ENCODE measurements around the gene PPP2R5E.
A peak's percentile ranks its signal among the peaks of the same experiment; 100 is the strongest.
"Not testable (repeated sequence)": the region's sequence is repeated elsewhere in the genome, so short reads cannot be mapped to it uniquely, and the experiment has no call there.

Gene PPP2R5E

DNA sequence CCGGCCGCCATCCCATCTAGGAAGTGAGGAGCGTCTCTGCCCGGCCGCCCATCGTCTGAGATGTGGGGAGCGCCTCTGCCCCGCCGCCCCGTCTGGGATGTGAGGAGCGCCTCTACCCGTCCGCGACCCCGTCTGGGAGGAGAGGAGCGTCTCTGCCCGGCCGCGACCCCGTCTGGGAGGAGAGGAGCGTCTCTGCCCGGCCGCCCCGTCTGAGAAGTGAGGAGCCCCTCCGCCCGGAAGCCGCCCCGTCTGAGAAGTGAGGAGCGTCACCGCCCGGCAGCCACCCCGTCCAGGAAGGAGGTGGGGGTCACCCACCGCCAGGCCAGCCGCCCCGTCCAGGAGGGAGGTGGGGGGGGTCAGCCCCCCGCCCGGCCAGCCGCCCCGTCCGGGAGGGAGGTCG lies 20.7 kb downstream of the PPP2R5E start:
- not testable (repeated sequence) for DNase-seq (ENCODE audit: low read depth in 2 of 2)

- no peak for DNase-seq (ENCODE audit: low read depth in 2 of 2)
These were observed 25.8 kb downstream of the PPP2R5E start for GRCh38 chr14:63517354-63517753.

- DNase-seq (ENCODE audit: low read depth in 2 of 2): no peak
These were observed 27.9 kb downstream of the PPP2R5E start for GRCh38 chr14:63515240-63515639.

- DNase-seq (ENCODE audit: low read depth in 2 of 2): no peak
These were observed 29.4 kb downstream of the PPP2R5E start for GRCh38 chr14:63513756-63514155.

- no peak for DNase-seq (ENCODE audit: low read depth in 2 of 2)
These were observed 30.3 kb downstream of the PPP2R5E start for GRCh38 chr14:63512861-63513260.

GRCh38 chr14:63510538-63510937 lies 32.6 kb downstream of the PPP2R5E start:
- no peak for DNase-seq (ENCODE audit: low read depth in 2 of 2)

GRCh38 chr14:63508033-63508432 lies 35.1 kb downstream of the PPP2R5E start:
- no peak for DNase-seq (ENCODE audit: low read depth in 2 of 2)

GRCh38 chr14:63504648-63505047 lies 38.5 kb downstream of the PPP2R5E start:
- DNase-seq (ENCODE audit: low read depth in 2 of 2): no peak

DNA sequence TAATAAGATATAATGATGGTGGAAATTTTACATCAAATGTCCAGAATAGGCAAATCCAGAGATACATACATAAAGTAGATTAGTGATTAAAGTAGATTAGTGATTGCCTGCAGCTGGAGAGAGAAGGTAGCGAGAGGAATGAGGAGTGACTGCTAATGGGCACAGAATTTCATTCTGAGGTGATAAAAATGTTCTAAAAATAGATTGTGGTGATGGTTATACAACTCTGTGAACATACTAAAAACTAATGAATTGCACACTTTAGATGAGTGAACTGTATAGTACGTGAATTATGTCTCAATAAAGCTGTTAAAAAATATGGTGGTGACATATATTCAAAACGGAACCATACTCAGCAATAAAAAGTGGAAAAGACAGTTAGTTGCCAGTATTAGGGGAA lies 41.7 kb downstream of the PPP2R5E start:
- DNase-seq (ENCODE audit: low read depth in 2 of 2): peak; percentile 28 to 34

- no peak for DNase-seq (ENCODE audit: low read depth in 2 of 2)
These were observed 43.4 kb downstream of the PPP2R5E start for GRCh38 chr14:63499701-63500250.

GRCh38 chr14:63496837-63497400 lies 46.3 kb downstream of the PPP2R5E start:
- DNase-seq (ENCODE audit: low read depth in 2 of 2): no peak

DNA sequence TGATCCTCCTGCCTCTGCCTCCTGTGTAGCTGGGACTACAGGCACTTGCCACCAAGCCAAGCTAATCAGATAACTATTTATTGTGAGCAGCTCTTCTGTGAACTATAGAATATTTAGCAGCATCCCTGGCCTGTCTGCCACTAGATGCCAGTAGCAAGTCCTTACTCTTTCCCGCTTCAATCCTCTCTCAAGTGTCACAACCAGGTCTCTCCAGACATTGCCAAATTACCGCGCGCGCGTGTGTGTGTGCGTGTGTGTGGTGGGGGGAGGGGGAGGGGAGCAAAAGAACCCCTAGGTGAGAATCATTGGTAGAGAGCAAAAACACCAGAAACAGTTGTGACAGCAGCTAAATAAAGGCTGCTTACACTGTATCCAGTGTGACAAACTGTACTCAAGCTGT lies 49.9 kb downstream of the PPP2R5E start:
- DNase-seq (ENCODE audit: low read depth in 2 of 2): no peak

DNA sequence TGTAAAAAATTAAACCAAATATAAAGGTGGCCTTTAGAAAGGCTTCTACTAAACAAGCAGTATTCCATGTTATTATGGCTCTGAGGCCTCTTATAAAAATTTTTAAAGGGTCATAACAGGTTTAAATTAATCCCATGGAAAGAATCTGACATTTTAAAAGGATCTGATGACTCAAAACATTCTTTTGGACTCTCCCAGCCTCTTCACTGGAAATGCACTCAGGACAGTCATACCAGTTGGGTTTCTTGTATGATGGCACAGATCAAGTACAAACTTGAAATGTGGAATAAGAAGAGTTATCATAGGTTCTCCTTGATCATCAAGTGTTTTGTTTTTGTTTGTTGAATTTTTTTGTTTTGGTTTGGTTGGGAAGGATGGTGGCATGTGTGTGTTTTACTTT lies 50.8 kb downstream of the PPP2R5E start:
- DNase-seq (ENCODE audit: low read depth in 2 of 2): peak in 1 of 2 experiments; percentile 49

- no peak for DNase-seq (ENCODE audit: low read depth in 2 of 2)
These were observed 55.5 kb downstream of the PPP2R5E start for GRCh38 chr14:63487724-63488123.

DNA sequence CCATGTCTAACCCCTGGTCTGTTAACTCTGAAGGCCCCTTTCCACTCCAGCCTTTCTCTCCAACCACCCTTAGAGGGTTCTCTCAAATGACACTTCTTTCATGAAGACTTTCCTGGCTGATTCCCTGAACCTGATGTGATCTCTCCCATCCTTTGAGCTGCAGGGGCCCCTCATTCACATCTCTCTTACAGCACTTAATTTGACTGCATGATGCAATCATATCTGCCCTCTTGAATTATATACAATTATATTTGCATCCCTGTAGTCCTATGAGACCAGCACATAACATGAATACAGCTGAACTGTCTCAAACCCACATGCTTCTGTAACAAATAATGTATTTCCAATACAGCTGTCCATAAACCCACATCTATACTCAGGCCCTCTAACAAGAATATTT lies 56.4 kb downstream of the PPP2R5E start:
- no peak for DNase-seq (ENCODE audit: low read depth in 2 of 2)

- DNase-seq (ENCODE audit: low read depth in 2 of 2): no peak
These were observed 59.9 kb downstream of the PPP2R5E start for GRCh38 chr14:63483315-63483714.

DNA sequence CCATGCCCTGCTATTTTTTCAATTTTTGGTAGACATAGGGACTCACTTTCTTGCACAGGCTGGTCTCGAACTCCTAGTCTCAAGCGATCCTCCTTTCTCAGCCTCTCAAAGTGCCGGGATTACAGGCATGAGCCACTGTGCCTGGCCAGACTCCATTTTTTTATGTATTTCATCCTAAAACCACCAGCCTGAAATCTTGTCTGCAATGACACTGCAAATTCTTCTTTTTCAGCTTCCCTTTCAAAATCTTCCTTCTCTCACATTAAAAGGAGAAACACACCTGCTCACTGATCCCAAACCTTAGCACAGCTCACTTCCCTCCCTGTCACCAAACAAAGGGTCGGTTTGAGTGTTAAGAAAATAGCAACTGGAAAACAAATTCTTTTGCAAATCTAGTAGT lies 62.6 kb downstream of the PPP2R5E start:
- DNase-seq (ENCODE audit: low read depth in 2 of 2): no peak

DNA sequence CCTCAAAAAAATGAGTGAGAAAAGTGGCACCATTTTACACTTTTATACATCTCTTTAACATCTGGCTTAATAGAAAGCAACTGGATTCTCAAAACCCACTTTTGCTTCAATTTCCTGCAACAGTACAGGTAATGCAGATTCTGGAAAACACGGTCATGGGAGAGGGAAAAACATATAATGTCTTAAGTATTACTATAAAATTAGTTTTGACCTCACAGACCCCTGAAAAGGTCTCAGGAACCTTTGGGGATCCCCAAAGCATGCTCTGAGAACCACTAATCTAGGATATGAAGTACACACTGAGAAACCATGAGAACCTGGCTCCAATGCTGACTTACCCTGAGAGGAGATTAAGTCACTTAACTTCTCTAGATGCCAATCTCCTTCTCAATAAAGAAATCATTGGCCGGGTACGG lies 64.7 kb downstream of the PPP2R5E start:
- no peak for DNase-seq (ENCODE audit: low read depth in 2 of 2)

GRCh38 chr14:63478010-63478409 lies 65.2 kb downstream of the PPP2R5E start:
- no peak for DNase-seq (ENCODE audit: low read depth in 2 of 2)

GRCh38 chr14:63477556-63477955 lies 65.6 kb downstream of the PPP2R5E start:
- DNase-seq (ENCODE audit: low read depth in 2 of 2): no peak

GRCh38 chr14:63475761-63476160 lies 67.4 kb downstream of the PPP2R5E start:
- no peak for DNase-seq (ENCODE audit: low read depth in 2 of 2)

DNA sequence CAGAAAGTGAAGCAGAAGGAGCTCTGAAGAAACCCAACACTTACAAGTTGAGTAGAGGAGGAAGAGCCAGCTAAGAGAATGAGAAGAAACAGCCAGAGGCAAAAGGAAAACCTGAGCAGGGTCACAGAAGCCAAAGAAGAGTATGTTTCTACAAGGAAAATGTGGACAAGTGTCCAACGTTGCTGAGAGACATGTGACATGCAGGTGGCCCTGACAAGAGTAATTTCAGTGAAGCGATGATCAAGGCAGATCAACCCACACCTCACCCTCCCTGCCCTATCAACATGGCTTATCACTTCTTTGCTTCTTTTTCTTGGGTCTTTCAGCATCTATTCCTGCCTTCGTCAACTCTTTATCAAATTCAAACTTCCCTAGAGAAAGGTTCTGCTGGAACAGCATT lies 68.3 kb downstream of the PPP2R5E start:
- no peak for DNase-seq (ENCODE audit: low read depth in 2 of 2)

- DNase-seq (ENCODE audit: low read depth in 2 of 2): no peak
These were observed 69.1 kb downstream of the PPP2R5E start for GRCh38 chr14:63474111-63474510.

All from fibroblast of skin of left quadriceps (primary cell).